HepG2 (cell line): ENCODE data around the gene CFD. TPM values are rescaled to one million over a fixed set of nuclear protein-coding genes. Genes with fewer than 3 reads are reported as not detected.
A peak's percentile ranks its signal among the peaks of the same experiment; 100 is the strongest.

Experiments used
- EZH2 ChIP-seq: conservative IDR thresholded peaks from 2 replicates; pipeline ENCODE4 v1.6.1; 2012; ENCODE audit warnings: mild to moderate bottlenecking, low read depth, low read length, moderate library complexity
- KLF13 ChIP-seq: sonication (generic); formaldehyde crosslinking; IDR thresholded peaks from 2 replicates; pipeline ENCODE4 v1.4.0; 2020; ENCODE audit warnings: mild to moderate bottlenecking, missing genetic modification reagents
- MIXL1 ChIP-seq: IDR thresholded peaks from 2 replicates; pipeline ENCODE4 v1.6.1; 2016
- NR2C2 ChIP-seq: sonication (generic); formaldehyde crosslinking; IDR thresholded peaks from 2 replicates; pipeline ENCODE4 v1.4.0; 2020; ENCODE audit warnings: missing genetic modification reagents, mild to moderate bottlenecking, moderate library complexity, borderline replicate concordance
- NR2F6 ChIP-seq, 2 experiments: IDR thresholded peaks; 2 replicates each; pipeline ENCODE4 v1.6.1; 2016; ENCODE audit warnings: antibody characterized with exemption in 1 of 2, mild to moderate bottlenecking in 1 of 2
- SMAD3 ChIP-seq: sonication (generic); formaldehyde crosslinking; IDR thresholded peaks from 2 replicates; pipeline ENCODE4 v1.4.0; 2020; ENCODE audit warnings: missing genetic modification reagents
- SOX13 ChIP-seq, 3 experiments: fragments of 450-650 bp in 1 of 3; sonication (generic) in 1 of 3; formaldehyde crosslinking in 1 of 3; IDR thresholded peaks in 2 of 3; conservative IDR thresholded peaks in 1 of 3; 2 replicates each; pipeline versions ENCODE4 v1.5.0 to v1.6.1; 2016 to 2020; ENCODE audit warnings: antibody characterized with exemption in 1 of 3, mild to moderate bottlenecking in 1 of 3, missing compliant biosample characterization in 1 of 3, missing genetic modification reagents in 1 of 3, moderate library complexity in 1 of 3
- ZNF124 ChIP-seq: sonication (generic); formaldehyde crosslinking; IDR thresholded peaks from 2 replicates; pipeline ENCODE4 v1.4.0; 2020; ENCODE audit warnings: missing genetic modification reagents
- ZNF230 ChIP-seq: sonication (generic); formaldehyde crosslinking; IDR thresholded peaks from 2 replicates; pipeline ENCODE4 v1.4.0; 2020; ENCODE audit warnings: mild to moderate bottlenecking, missing genetic modification reagents
- ZNF547 ChIP-seq: sonication (generic); formaldehyde crosslinking; IDR thresholded peaks from 2 replicates; pipeline ENCODE4 v1.5.1; 2020; ENCODE audit warnings: mild to moderate bottlenecking, missing genetic modification reagents
- ZNF775 ChIP-seq: sonication (generic); formaldehyde crosslinking; IDR thresholded peaks from 2 replicates; pipeline ENCODE4 v1.4.0; 2020; ENCODE audit warnings: missing genetic modification reagents, mild to moderate bottlenecking, moderate library complexity, borderline replicate concordance
- polyA plus RNA-seq, 8 experiments: library from polyadenylated mRNA; depleted of rRNA in 3 of 8; stranded (reverse) in 7 of 8; unstranded in 1 of 8; fragments of >200 nt; fragmentation: Illumina TruSeq in 4 of 8; extraction: Trizol in 4 of 8; gene quantifications; 2 replicates each; pipeline versions ENCODE4 v1.2.1 to v1.2.3, GENCODE V29; 2011 to 2016; ENCODE audit warnings: low read depth in 4 of 8, missing spikeins in 1 of 8, mixed read lengths in 1 of 8; ENCODE audit not compliant: insufficient read depth in 1 of 8
- total RNA-seq, 5 experiments: library from RNA; depleted of rRNA; stranded (reverse); fragments of >200 nt; fragmentation: Illumina TruSeq; extraction: Trizol; gene quantifications; 2 replicates each; pipeline ENCODE4 v1.2.3, GENCODE V29; 2016; ENCODE audit warnings: low read depth in 1 of 5
- TF ChIP-seq, protein P1 (sequence below): sonication (generic); formaldehyde crosslinking; IDR thresholded peaks from 2 replicates; pipeline ENCODE4 v1.8.0; 2022; ENCODE audit warnings: missing genetic modification reagents, mild to moderate bottlenecking, moderate library complexity, borderline replicate concordance
- TF ChIP-seq, protein P2 (sequence below): sonication (generic); formaldehyde crosslinking; conservative IDR thresholded peaks from 2 replicates; pipeline ENCODE4 v1.5.0; 2020; ENCODE audit warnings: missing genetic modification reagents
- TF ChIP-seq, protein P3 (sequence below): IDR thresholded peaks from 2 replicates; pipeline ENCODE4 v1.6.1; 2012; ENCODE audit warnings: inconsistent platforms
- TF ChIP-seq, protein P4 (sequence below): sonication (generic); formaldehyde crosslinking; IDR thresholded peaks from 2 replicates; pipeline ENCODE4 v1.4.0; 2020; ENCODE audit warnings: low read depth, missing genetic modification reagents
- TF ChIP-seq, protein P5 (sequence below): sonication (generic); formaldehyde crosslinking; IDR thresholded peaks from 2 replicates; pipeline ENCODE4 v1.4.0; 2020; ENCODE audit warnings: missing genetic modification reagents, mild to moderate bottlenecking, borderline replicate concordance
- TF ChIP-seq, protein P6 (sequence below): sonication (generic); formaldehyde crosslinking; IDR thresholded peaks from 2 replicates; pipeline ENCODE4 v1.8.0; 2023; ENCODE audit warnings: mild to moderate bottlenecking, missing genetic modification reagents

The CFD gene
- total and polyA plus RNA-seq, 2 of the 13 experiments (the other 11 are each of a cell fraction or from before 2014, with no cell fraction given): 2.3 to 4.6 TPM

DNA sequence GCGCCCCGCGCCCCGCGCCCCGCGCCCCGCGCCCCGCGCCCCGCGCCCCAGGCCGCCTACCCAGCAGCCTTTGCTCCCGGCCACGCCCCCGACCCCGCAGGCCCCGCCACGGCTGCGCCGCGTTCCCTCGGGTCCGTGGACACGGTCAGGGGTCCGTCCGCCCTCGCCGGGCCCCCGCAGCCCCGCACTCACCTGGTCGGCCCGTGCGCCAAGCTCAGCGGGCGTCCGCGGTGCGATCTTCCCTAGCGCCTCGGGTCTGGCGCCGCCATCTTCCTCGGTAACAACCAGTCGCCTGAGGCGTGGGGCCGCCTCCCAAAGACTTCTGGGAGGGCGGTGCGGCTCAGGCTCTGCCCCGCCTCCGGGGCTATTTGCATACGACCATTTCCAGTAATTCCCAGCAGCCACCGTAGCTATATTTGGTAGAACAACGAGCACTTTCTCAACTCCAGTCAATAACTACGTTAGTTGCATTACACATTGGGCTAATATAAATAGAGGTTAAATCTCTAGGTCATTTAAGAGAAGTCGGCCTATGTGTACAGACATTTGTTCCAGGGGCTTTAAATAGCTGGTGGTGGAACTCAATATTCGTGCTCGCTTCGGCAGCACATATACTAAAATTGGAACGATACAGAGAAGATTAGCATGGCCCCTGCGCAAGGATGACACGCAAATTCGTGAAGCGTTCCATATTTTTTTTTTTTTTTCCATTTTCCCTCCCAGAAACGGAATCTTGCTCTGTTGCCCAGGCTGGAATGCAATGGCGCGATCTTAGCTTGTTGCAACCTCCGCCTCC, 33.6 kb downstream of the CFD start, which contains the start of the genes MED16 and RNU6-9 (continued):
- no peak for TF ChIP-seq KLF13 (CRISPR knock-in tag)
- TF ChIP-seq, protein P1, sequence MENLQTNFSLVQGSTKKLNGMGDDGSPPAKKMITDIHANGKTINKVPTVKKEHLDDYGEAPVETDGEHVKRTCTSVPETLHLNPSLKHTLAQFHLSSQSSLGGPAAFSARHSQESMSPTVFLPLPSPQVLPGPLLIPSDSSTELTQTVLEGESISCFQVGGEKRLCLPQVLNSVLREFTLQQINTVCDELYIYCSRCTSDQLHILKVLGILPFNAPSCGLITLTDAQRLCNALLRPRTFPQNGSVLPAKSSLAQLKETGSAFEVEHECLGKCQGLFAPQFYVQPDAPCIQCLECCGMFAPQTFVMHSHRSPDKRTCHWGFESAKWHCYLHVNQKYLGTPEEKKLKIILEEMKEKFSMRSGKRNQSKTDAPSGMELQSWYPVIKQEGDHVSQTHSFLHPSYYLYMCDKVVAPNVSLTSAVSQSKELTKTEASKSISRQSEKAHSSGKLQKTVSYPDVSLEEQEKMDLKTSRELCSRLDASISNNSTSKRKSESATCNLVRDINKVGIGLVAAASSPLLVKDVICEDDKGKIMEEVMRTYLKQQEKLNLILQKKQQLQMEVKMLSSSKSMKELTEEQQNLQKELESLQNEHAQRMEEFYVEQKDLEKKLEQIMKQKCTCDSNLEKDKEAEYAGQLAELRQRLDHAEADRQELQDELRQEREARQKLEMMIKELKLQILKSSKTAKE (CRISPR knock-in tag): no peak
- TF ChIP-seq, protein P2, sequence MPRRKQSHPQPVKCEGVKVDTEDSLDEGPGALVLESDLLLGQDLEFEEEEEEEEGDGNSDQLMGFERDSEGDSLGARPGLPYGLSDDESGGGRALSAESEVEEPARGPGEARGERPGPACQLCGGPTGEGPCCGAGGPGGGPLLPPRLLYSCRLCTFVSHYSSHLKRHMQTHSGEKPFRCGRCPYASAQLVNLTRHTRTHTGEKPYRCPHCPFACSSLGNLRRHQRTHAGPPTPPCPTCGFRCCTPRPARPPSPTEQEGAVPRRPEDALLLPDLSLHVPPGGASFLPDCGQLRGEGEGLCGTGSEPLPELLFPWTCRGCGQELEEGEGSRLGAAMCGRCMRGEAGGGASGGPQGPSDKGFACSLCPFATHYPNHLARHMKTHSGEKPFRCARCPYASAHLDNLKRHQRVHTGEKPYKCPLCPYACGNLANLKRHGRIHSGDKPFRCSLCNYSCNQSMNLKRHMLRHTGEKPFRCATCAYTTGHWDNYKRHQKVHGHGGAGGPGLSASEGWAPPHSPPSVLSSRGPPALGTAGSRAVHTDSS (CRISPR knock-in tag): no peak
- peak; percentile 64; the same call in 1 of the 2 replicates for TF ChIP-seq ZNF547
- TF ChIP-seq NR2C2: no peak
- TF ChIP-seq, protein P3, sequence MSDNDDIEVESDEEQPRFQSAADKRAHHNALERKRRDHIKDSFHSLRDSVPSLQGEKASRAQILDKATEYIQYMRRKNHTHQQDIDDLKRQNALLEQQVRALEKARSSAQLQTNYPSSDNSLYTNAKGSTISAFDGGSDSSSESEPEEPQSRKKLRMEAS: peak; percentile 42; the same call in 1 of the 2 replicates
- TF ChIP-seq, protein P4, sequence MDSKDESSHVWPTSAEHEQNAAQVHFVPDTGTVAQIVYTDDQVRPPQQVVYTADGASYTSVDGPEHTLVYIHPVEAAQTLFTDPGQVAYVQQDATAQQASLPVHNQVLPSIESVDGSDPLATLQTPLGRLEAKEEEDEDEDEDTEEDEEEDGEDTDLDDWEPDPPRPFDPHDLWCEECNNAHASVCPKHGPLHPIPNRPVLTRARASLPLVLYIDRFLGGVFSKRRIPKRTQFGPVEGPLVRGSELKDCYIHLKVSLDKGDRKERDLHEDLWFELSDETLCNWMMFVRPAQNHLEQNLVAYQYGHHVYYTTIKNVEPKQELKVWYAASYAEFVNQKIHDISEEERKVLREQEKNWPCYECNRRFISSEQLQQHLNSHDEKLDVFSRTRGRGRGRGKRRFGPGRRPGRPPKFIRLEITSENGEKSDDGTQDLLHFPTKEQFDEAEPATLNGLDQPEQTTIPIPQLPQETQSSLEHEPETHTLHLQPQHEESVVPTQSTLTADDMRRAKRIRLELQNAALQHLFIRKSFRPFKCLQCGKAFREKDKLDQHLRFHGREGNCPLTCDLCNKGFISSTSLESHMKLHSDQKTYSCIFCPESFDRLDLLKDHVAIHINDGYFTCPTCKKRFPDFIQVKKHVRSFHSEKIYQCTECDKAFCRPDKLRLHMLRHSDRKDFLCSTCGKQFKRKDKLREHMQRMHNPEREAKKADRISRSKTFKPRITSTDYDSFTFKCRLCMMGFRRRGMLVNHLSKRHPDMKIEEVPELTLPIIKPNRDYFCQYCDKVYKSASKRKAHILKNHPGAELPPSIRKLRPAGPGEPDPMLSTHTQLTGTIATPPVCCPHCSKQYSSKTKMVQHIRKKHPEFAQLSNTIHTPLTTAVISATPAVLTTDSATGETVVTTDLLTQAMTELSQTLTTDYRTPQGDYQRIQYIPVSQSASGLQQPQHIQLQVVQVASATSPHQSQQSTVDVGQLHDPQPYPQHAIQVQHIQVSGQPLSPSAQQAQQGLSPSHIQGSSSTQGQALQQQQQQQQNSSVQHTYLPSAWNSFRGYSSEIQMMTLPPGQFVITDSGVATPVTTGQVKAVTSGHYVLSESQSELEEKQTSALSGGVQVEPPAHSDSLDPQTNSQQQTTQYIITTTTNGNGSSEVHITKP: no peak
- TF ChIP-seq, protein P5, sequence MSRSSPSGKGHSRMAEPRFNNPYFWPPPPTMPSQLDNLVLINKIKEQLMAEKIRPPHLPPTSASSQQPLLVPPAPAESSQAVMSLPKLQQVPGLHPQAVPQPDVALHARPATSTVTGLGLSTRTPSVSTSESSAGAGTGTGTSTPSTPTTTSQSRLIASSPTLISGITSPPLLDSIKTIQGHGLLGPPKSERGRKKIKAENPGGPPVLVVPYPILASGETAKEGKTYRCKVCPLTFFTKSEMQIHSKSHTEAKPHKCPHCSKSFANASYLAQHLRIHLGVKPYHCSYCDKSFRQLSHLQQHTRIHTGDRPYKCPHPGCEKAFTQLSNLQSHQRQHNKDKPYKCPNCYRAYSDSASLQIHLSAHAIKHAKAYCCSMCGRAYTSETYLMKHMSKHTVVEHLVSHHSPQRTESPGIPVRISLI (CRISPR knock-in tag): no peak
- TF ChIP-seq MIXL1 (CRISPR knock-in tag): 0 out of 2 replicates have a peak, but pooled peaks have one; percentile 30
- peak; percentile 67; the same call in 1 of the 2 replicates for TF ChIP-seq SMAD3 (CRISPR knock-in tag)
- TF ChIP-seq ZNF775 (CRISPR knock-in tag): no peak
- no peak for TF ChIP-seq EZH2
- TF ChIP-seq ZNF124: peak; percentile 43; the same call in 1 of the 2 replicates
- no peak for TF ChIP-seq SOX13 (IDR thresholded peaks at IDR 0.05)
- no peak for TF ChIP-seq SOX13 (CRISPR knock-in tag; conservative IDR thresholded peaks at IDR 0.05 in 1 of 2, IDR thresholded peaks at IDR 0.05 in 1 of 2)
- TF ChIP-seq, protein P6, sequence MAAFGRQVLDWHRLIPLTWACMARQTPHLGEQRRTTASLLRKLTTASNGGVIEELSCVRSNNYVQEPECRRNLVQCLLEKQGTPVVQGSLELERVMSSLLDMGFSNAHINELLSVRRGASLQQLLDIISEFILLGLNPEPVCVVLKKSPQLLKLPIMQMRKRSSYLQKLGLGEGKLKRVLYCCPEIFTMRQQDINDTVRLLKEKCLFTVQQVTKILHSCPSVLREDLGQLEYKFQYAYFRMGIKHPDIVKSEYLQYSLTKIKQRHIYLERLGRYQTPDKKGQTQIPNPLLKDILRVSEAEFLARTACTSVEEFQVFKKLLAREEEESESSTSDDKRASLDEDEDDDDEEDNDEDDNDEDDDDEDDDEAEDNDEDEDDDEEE (CRISPR knock-in tag): no peak
- TF ChIP-seq ZNF230 (CRISPR knock-in tag): no peak
- TF ChIP-seq NR2F6 (IDR thresholded peaks at IDR 0.05): peak; percentile 34; the same call in 1 of the 2 replicates
- TF ChIP-seq NR2F6 (CRISPR knock-in tag; IDR thresholded peaks at IDR 0.05): no peak
